ENCODE measurements around the gene CSNK1G3.

DNA sequence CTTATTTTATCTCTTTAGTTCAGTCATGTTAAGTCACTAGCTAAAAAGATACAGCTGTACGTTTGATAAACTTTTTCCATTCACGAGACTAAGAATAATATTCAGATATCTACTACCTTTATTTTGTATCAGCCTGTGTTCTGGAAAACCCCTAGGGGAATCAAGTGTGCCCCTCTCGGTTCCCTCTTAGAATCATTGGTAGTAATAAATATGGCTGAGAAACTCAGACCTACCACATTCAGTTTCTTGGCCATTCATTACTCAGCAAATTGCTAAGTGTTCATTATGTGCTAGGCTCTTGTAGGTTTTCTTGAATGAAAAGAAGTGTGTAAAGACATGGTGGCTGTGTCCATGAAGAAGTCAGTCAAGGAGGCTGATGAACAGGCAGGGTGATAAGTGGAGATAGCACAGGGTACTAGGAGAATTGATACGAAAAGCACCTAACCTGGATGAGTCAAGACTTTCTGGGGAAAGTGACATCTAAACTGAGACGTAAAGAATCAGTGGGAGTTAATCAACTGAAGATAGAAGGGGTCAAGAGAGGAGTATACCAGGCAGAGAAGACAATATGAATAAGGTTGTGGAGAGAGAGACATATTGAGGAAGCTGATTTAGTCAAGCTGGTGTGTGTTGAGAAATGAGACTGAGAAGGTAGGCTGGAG lies 86.2 kb downstream of the CSNK1G3 start:
- TF ChIP-seq, protein P1, sequence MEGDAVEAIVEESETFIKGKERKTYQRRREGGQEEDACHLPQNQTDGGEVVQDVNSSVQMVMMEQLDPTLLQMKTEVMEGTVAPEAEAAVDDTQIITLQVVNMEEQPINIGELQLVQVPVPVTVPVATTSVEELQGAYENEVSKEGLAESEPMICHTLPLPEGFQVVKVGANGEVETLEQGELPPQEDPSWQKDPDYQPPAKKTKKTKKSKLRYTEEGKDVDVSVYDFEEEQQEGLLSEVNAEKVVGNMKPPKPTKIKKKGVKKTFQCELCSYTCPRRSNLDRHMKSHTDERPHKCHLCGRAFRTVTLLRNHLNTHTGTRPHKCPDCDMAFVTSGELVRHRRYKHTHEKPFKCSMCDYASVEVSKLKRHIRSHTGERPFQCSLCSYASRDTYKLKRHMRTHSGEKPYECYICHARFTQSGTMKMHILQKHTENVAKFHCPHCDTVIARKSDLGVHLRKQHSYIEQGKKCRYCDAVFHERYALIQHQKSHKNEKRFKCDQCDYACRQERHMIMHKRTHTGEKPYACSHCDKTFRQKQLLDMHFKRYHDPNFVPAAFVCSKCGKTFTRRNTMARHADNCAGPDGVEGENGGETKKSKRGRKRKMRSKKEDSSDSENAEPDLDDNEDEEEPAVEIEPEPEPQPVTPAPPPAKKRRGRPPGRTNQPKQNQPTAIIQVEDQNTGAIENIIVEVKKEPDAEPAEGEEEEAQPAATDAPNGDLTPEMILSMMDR (conservative IDR thresholded peaks at IDR 0.05 in 1 of 2, IDR thresholded peaks at IDR 0.05 in 1 of 2; ENCODE audit: low read depth in 1 of 2, low read length in 2 of 2): no peak
- TF ChIP-seq EZH2 (IDR thresholded peaks at IDR 0.05; ENCODE audit: low read length, missing control alignments): no peak

All from fibroblast of lung (primary cell).